Hippocampal formation (tissue), 2 donors: ENCODE measurements around the gene DDN.
A peak's percentile ranks its signal among the peaks of the same experiment; 100 is the strongest.

Experiments used
- DNase-seq, 2 donors: peaks; one replicate each; lab custom pipeline; 2025; lab: John Stamatoyannopoulos, UW

DDN gene

GRCh38 chr12:48999371-49000131 is at the start of gene DDN:
TSS of gene DDN (minus strand) at chr12:48999375. CDS start at chr12:48999287, 88 bp downstream.
- no peak for DNase-seq

DNA sequence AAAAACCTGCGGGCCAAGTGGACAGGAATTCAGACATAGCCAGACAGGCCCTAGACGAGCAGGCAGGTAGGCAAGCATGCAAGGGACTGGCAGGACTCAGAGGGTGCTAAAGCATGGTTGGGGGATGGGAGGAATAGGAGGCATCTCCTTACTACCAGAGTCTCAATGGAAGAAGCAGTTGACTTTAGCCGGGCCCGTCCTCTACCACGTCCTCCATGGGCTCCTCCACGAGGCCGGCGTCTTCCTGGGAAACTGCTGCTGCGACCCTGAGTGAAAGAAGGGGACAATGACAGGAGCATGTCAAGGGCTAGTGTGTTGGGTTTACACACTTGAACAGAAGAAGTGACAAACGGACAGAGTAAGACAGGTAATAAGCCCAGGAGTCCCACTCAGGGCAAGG is 49.8 kb upstream of the DDN start:
- no peak for DNase-seq

DNA sequence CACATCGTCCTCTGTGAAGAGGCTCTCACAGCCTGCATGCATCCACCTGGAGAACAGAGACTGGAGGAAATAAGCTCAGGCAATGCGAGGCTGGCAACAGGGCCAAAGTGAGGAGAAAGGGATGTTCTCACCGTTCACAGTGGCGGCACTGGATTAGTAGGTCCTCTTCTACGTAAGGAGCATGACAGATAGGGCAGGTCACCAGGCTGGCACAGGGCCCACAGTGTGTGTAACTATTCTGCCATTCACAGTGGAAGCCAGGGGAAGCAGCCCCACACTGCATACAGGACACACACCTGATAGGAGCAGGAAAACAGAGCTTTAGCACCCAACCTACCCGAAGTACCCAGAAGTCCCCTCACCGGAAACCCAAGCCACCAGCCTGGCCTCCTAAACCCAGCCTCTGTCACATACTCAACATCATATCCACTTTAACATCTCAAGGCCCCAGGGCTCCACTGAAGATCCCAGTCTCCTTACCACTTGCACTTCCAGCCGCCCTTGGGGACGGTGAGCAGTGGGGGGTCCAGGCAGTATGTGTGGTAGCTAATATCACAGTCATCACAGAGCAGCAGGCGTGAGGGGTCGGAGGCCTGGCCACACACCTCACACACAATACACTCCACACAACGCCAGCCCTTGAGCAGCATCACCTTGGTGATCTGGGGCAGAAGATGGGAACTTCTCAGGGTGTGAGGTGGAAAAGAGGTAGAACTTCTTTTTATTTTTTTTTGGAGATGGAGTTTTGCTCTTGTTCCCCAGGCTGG is 47.1 kb upstream of the DDN start:
- no peak for DNase-seq

GRCh38 chr12:49044660-49045059 is 45.5 kb upstream of the DDN start:
- no peak for DNase-seq

- peak in 1 of 2 donors; percentile 41 for DNase-seq
Measured at GRCh38 chr12:49043856-49044258, 44.7 kb upstream of the DDN start.

GRCh38 chr12:49043241-49043640 is 44.1 kb upstream of the DDN start:
- no peak for DNase-seq

DNA sequence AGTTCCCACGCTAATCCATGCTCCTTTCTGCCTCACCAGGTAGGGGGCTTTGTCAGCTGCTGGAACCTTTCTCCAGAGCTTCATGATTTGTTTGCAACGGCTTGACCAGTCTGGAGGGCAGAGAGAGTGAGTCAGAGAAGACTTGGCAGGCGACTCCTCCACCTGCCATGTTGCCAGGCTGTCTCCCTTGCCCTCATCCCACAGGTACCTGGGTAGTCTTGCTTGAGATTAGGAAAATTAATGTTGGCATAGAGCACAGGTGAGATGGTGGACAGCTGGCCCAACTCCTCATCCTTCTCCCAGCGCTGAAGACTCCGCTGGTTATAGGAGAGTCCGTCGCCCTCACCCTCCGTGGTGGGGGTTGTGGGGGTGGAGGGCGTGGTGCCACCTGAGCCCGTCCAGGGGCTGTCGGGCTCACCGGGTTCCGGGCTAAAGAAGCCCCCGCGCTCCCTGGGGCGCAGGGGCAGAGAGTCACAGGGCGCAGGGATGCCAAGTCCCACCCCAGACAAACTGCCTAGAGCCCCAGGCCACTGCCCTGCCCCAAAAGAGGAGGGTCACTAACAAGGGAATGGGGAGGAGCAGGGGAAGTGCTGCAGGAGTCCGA is 42.8 kb upstream of the DDN start:
- no peak for DNase-seq

GRCh38 chr12:49041036-49041880 is 42.1 kb upstream of the DDN start:
- no peak for DNase-seq

DNA sequence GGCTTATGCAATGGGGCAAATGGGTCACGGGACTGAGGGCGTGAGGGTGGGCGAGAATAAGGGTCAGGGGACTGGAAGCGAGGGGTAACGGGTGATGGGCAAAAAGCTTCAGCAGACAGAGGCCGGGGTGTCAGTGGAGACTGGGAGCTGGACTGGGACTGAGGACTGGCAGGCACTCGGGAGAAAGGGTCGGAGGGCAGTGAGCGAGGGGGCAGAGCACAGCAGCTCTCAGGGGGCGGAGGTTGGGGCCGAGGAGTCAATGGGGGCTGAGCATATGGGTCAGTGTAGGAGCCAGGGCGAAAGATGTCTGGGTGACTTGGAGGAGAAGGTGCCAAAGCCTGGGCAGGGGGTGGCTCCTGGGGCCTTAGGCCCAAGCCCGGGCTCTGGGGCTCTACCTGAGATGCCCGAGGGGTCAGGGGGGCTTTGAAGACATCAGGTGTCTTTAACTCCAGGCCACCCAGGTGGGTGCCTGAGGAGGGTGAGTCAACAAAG is 41.2 kb upstream of the DDN start:
- DNase-seq, result no peak

DNA sequence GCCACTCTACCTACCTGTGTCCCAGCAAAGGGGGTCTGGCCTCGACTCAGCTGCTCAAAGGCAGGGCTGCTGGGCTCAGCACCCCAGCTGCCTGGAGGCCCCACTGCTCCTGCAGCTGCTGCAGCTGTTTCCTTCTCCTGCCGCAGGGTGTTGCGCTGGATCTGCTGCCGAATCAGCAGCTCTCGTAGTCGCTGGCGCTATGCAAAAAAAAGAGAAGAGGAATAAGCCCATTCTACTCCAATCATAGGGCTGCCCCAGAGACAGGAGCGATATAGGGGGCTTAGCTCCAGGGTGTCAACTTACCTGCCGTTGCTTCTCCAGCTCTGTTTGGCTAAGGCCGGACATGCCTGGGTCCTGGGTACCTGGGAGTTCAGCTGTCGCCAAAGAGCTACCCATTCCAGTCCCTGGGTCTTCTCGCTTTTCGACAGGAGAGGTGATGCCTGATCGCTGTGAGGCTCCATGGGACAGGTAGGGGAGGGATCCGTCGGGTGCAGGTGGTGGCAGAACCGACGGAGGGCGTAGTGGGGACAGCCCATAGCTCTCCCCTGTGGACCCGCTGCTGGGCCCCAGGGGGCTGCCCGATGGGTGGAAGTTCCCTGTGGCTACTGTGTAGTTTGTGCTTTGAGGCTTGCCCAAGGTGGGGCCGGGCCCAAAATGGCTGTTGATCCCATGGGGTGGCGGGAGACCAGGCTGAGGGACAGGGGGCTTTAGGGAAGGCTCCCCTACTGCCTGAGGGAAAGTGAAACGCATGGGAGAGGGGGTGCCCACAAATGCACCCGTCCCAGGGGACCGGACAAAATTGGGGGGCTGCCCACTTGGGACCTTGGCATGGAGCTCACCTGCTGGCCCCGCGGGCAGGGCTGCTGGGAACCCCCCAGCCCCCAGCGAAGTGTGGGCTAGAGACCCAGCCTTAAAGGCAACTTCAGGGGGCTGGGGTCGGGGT is 40.5 kb upstream of the DDN start:
- DNase-seq, result no peak

- DNase-seq, result no peak
Measured at GRCh38 chr12:49038291-49038955, 39.2 kb upstream of the DDN start.

DNA sequence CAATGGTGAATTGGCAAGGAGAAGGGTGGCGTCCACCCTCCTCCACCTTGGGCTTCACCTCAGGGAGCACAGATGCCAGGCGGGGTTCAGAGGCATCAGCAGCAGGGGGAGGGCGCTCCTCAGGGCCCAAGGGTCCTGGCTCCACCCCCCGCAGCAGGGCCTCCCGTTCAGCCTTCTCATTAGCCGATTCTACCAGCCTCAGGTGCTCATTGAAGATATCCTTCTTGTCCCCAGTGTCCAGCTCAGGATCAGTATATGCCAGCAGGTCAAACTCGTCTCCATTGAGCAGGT is 38.7 kb upstream of the DDN start:
- DNase-seq, result no peak

GRCh38 chr12:49037111-49037946 is 38.2 kb upstream of the DDN start:
- no peak for DNase-seq

GRCh38 chr12:49036029-49036428 is 36.9 kb upstream of the DDN start:
- no peak for DNase-seq

DNA sequence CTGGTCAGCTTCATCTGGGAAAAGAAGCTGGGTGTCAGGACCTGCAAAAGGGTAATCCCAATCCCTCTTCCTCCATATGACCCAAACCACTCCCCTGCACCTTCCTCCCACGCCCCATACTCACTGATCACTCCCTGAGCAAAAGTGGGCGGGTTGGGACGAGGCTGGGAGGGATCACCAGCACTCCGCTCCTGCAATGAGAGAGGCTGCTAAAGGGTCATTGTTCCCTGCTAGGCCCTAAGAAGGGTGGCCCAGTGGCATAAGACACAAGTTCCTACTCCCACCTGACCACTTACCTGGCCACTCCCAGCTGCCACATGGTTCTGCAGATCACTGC is 35.1 kb upstream of the DDN start:
- no peak for DNase-seq

DNA sequence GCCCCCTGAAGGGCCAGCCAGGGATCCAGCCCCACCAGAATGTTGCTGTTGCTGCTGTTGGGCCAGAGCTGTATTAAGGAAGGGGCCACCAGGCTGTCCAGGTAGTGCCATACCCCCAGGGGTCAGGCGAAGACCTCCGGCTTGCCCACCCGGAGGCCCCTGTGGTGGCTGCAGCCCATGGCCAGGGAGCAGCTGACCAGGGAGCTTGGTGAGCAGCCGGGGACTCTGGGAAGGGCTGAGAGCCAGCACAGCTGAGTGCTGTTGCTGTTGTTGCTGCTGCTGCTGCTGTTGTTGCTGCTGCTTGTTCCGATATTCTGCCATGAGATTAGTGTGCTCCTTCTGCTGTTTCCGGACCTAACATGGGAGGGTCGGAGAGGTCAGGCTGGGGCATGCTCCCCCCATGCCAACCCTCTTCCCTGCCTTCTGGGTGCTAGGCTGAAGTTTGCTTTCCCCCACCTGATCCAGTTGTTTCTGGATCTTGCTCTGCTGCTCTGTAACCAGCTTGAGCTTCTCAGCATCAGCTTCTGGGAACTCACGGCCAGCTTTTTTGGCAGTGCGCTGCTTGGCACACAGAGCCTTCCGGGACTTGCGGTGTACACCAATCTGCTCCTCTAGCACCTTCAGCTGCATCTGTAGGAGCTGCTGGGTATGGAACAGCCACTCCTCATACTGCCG is 34.6 kb upstream of the DDN start:
- DNase-seq, result no peak

DNA sequence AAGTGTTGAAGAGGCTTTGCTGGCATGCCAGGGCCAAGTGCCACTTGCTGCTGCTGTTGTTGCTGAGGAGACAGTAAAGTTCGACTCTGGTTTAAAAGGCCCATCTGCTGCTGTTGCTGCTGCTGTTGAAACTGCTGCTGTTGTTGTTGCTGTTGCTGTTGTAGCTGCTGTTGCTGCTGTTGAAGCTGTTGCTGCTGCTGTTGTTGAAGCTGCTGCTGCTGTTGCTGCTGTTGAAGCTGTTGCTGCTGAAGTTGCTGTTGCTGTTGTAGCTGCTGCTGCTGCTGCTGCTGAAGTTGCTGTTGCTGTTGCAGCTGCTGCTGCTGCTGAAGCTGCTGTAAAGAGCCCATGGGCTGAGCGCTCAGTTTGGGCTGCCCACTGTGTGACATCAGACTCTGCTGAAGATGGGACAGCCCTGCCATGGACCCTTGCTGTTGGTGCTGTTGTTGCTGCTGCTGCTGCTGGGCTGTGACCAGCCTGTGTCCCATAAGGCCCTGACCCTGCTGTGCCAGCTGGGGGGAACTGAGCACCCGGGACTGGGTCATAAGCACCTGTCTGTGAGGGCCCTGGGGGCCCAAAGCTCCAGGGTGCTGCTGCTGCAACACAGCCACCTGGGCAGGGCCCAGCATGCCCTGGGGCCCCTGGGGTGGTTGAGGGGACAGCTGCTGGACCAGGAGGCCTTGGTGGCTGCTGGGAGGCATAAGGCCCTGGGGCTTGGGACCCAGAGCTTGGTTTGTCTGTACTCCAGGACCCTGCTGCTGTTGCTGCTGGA is 33.7 kb upstream of the DDN start:
- no peak for DNase-seq

DNA sequence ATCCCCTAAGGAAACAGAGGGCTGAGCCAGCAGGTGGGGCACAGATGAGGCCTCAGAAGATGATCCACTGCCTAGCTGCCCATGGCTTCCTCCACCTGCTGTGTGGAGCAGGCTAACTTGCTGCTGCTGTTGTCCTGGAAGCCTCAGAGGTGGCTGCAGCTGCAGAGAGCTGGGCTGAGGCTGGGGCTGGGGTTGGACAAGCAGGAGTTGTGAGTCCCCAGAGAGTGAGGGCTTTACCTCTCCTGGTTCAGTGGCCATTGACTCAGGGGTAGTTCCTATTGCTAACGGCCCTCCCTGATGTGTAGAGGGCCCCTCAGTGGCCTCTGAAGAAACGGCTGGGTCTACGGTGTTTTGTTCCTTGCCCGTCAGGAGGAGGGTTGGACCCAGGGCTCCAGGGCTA is 33.1 kb upstream of the DDN start:
- DNase-seq, result no peak
